ENCODE data around the gene STX1B.
A peak's percentile ranks its signal among the peaks of the same experiment; 100 is the strongest.

The STX1B gene

DNA sequence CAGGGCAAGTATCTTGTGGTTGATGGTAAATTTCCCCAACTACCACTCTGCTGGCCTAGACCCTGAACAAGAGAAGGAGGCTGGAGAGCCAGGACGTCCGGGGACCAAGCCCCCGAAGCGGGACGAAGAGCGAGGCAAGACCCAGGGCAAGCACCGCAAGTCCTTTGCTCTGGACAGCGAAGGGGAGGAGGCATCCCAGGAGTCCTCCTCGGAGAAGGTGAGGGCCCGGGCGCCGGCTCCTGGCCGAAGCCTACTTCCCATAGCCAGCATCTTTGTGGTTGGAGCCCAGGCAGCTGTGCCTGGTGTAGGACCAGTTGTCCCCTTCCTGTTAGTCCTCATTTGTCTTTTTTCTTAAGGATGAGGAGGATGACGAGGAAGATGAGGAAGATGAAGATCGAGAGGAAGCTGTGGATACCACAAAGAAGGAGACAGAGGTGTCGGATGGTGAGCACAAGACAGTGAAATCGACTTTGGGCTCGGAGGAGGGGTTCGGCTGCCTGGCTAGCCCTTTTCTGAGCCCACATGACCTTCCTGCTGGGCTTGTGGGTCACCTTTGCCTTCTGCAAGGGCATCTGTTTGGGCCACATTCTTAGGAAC lies 41.1 kb downstream of the STX1B start:
- H3K4me3 ChIP-seq (ENCODE audit: control insufficient read depth in 1 of 7, extremely low read depth in 1 of 7, insufficient read depth in 4 of 7, low read depth in 2 of 7, low read length in 6 of 7) = no peak overlapping the region
- ChIA-PET POLR2A (interaction anchor here (1.6 kb wide), 1 partner anchor 16 kb away, joined by 3 read pairs; the partner anchor contains the start of gene HSD3B7), CTCF (interaction anchor here (0.7 to 3.2 kb wide), 8 partner anchors 9 to 142 kb away, joined by 3 to 9 read pairs (median 3); partner anchors contain the start of gene HSD3B7)
- H3K27me3 ChIP-seq (replicated peaks in 2 of 5; ENCODE audit: control insufficient read depth in 4 of 5, insufficient read depth in 5 of 5, low read length in 4 of 5) = no peaks in the 10 kb centered on the region
- H3K27ac ChIP-seq (ENCODE audit: insufficient read depth in 1 of 2, low read depth in 1 of 2, low read length in 2 of 2, poor library complexity in 1 of 2, severe bottlenecking in 2 of 2) = no peak overlapping the region
- H3K36me3 ChIP-seq (ENCODE audit: control insufficient read depth in 4 of 4, insufficient read depth in 4 of 4, low read length in 3 of 4) = peaks cover 14 to 84% (median 68%) of the 10 kb centered on the region in 4 experiments
- DNase-seq = no peak
- 97% methylated on average over 16 of the region's 19 CpGs for WGBS (ENCODE audit: insufficient coverage)
- no peaks in the 10 kb centered on the region for H3K4me1 ChIP-seq (ENCODE audit: control extremely low read depth in 1 of 4, control insufficient read depth in 4 of 4, insufficient read depth in 4 of 4, low read length in 3 of 4)
- H3K9me3 ChIP-seq (ENCODE audit: control extremely low read depth in 1 of 5, control insufficient read depth in 4 of 5, insufficient read depth in 2 of 5, low read depth in 1 of 5, low read length in 4 of 5) = no peaks in the 10 kb centered on the region

GRCh38 chr16:30967795-30968194 lies 42.6 kb downstream of the STX1B start:
- Histone ChIP-seq H3K4me1 (ENCODE audit: control extremely low read depth in 1 of 4, control insufficient read depth in 4 of 4, insufficient read depth in 4 of 4, low read length in 3 of 4) (no peaks in the 10 kb centered on the region), H3K27ac (ENCODE audit: insufficient read depth in 1 of 2, low read depth in 1 of 2, low read length in 2 of 2, poor library complexity in 1 of 2, severe bottlenecking in 2 of 2) (peak overlapping the region in 1 of 2 experiments; percentile 9), H3K27me3 (replicated peaks in 2 of 5; ENCODE audit: control insufficient read depth in 4 of 5, insufficient read depth in 5 of 5, low read length in 4 of 5) (no peaks in the 10 kb centered on the region), H3K36me3 (ENCODE audit: control insufficient read depth in 4 of 4, insufficient read depth in 4 of 4, low read length in 3 of 4) (peaks cover 15 to 84% (median 62%) of the 10 kb centered on the region in 4 experiments), H3K4me3 (ENCODE audit: control insufficient read depth in 1 of 7, extremely low read depth in 1 of 7, insufficient read depth in 4 of 7, low read depth in 2 of 7, low read length in 6 of 7) (no peak overlapping the region), H3K9me3 (ENCODE audit: control extremely low read depth in 1 of 5, control insufficient read depth in 4 of 5, insufficient read depth in 2 of 5, low read depth in 1 of 5, low read length in 4 of 5) (no peaks in the 10 kb centered on the region)
- 100% methylated on average over 4 of the region's 4 CpGs for WGBS (ENCODE audit: insufficient coverage)
- POLR2A ChIA-PET = interaction anchor here (0.7 to 1.2 kb wide), 2 partner anchors 10 to 386 kb away, joined by 3 read pairs; partner anchors contain the start of gene SETD1A
- CTCF ChIA-PET = interaction anchor here (1.1 to 3.2 kb wide), 3 partner anchors 13 to 18 kb away, joined by 3 to 9 read pairs (median 4); no protein-coding TSS in a partner anchor
- DNase-seq = no peak

- peaks cover 21 to 84% (median 63%) of the 10 kb centered on the region in 4 experiments for H3K36me3 ChIP-seq (ENCODE audit: control insufficient read depth in 4 of 4, insufficient read depth in 4 of 4, low read length in 3 of 4)
- no peak overlapping the region for H3K27ac ChIP-seq (ENCODE audit: insufficient read depth in 1 of 2, low read depth in 1 of 2, low read length in 2 of 2, poor library complexity in 1 of 2, severe bottlenecking in 2 of 2)
- 95% methylated on average over 18 of the region's 19 CpGs for WGBS (ENCODE audit: insufficient coverage)
These were observed 44.3 kb downstream of the STX1B start for GRCh38 chr16:30966033-30966619.

GRCh38 chr16:30965436-30965835 lies 45.0 kb downstream of the STX1B start:
- DNase-seq = no peak
- POLR2A ChIA-PET = no interaction called here
- CTCF ChIA-PET = interaction anchor here (1.6 to 1.8 kb wide), 2 partner anchors 11 to 133 kb away, joined by 3 to 10 read pairs; no protein-coding TSS in a partner anchor
- Histone ChIP-seq H3K4me3 (ENCODE audit: control insufficient read depth in 1 of 7, extremely low read depth in 1 of 7, insufficient read depth in 4 of 7, low read depth in 2 of 7, low read length in 6 of 7) (no peak overlapping the region), H3K27me3 (replicated peaks in 2 of 5; ENCODE audit: control insufficient read depth in 4 of 5, insufficient read depth in 5 of 5, low read length in 4 of 5) (no peaks in the 10 kb centered on the region), H3K9me3 (ENCODE audit: control extremely low read depth in 1 of 5, control insufficient read depth in 4 of 5, insufficient read depth in 2 of 5, low read depth in 1 of 5, low read length in 4 of 5) (no peaks in the 10 kb centered on the region), H3K36me3 (ENCODE audit: control insufficient read depth in 4 of 4, insufficient read depth in 4 of 4, low read length in 3 of 4) (peaks cover 17 to 84% (median 61%) of the 10 kb centered on the region in 4 experiments), H3K27ac (ENCODE audit: insufficient read depth in 1 of 2, low read depth in 1 of 2, low read length in 2 of 2, poor library complexity in 1 of 2, severe bottlenecking in 2 of 2) (no peak overlapping the region), H3K4me1 (ENCODE audit: control extremely low read depth in 1 of 4, control insufficient read depth in 4 of 4, insufficient read depth in 4 of 4, low read length in 3 of 4) (no peaks in the 10 kb centered on the region)
- 97% methylated on average over 7 of the region's 15 CpGs for WGBS (ENCODE audit: insufficient coverage)

More at GRCh38 chr16:30966033-30966619, 44.3 kb downstream of the STX1B start:
- CTCF ChIA-PET = no interaction called here
- POLR2A ChIA-PET = no interaction called here
- Histone ChIP-seq H3K27me3 (replicated peaks in 2 of 5; ENCODE audit: control insufficient read depth in 4 of 5, insufficient read depth in 5 of 5, low read length in 4 of 5) (no peaks in the 10 kb centered on the region), H3K9me3 (ENCODE audit: control extremely low read depth in 1 of 5, control insufficient read depth in 4 of 5, insufficient read depth in 2 of 5, low read depth in 1 of 5, low read length in 4 of 5) (no peaks in the 10 kb centered on the region), H3K4me3 (ENCODE audit: control insufficient read depth in 1 of 7, extremely low read depth in 1 of 7, insufficient read depth in 4 of 7, low read depth in 2 of 7, low read length in 6 of 7) (no peak overlapping the region), H3K4me1 (ENCODE audit: control extremely low read depth in 1 of 4, control insufficient read depth in 4 of 4, insufficient read depth in 4 of 4, low read length in 3 of 4) (no peaks in the 10 kb centered on the region)
- no peak for DNase-seq

DNA sequence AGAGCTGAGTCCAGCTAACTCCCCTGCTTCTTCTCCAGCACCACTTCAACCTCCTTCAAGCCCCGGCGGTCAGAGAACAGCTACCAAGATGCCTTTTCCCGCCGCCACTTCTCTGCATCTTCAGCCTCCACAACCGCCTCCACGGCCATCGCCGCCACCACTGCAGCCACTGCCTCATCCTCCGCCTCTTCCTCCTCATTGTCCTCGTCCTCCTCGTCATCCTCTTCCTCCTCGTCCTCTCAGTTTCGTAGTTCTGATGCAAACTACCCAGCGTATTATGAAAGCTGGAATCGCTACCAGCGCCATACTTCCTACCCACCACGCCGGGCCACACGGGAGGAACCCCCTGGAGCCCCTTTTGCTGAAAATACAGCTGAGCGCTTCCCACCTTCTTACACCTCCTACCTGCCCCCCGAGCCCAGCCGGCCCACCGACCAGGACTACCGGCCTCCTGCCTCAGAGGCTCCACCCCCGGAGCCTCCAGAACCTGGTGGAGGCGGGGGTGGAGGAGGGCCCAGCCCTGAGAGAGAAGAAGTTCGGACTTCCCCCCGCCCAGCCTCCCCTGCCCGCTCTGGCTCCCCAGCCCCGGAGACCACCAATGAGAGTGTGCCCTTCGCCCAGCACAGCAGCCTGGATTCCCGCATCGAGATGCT lies 45.7 kb downstream of the STX1B start:
- H3K36me3 ChIP-seq (ENCODE audit: control insufficient read depth in 4 of 4, insufficient read depth in 4 of 4, low read length in 3 of 4) = peaks cover 22 to 88% (median 65%) of the 10 kb centered on the region in 4 experiments
- ChIA-PET CTCF (interaction anchor here (1.1 to 1.8 kb wide), 3 partner anchors 8 to 133 kb away, joined by 3 to 10 read pairs (median 4); no protein-coding TSS in a partner anchor), POLR2A (no interaction called here)
- no peaks in the 10 kb centered on the region for H3K27me3 ChIP-seq (replicated peaks in 2 of 5; ENCODE audit: control insufficient read depth in 4 of 5, insufficient read depth in 5 of 5, low read length in 4 of 5)
- whole genome bisulfite sequencing (ENCODE audit: insufficient coverage) = 95% methylated on average over 33 of the region's 33 CpGs
- no peak overlapping the region for H3K27ac ChIP-seq (ENCODE audit: insufficient read depth in 1 of 2, low read depth in 1 of 2, low read length in 2 of 2, poor library complexity in 1 of 2, severe bottlenecking in 2 of 2)
- no peak overlapping the region for H3K4me3 ChIP-seq (ENCODE audit: control insufficient read depth in 1 of 7, extremely low read depth in 1 of 7, insufficient read depth in 4 of 7, low read depth in 2 of 7, low read length in 6 of 7)
- H3K9me3 ChIP-seq (ENCODE audit: control extremely low read depth in 1 of 5, control insufficient read depth in 4 of 5, insufficient read depth in 2 of 5, low read depth in 1 of 5, low read length in 4 of 5) = no peaks in the 10 kb centered on the region
- no peaks in the 10 kb centered on the region for H3K4me1 ChIP-seq (ENCODE audit: control extremely low read depth in 1 of 4, control insufficient read depth in 4 of 4, insufficient read depth in 4 of 4, low read length in 3 of 4)
- DNase-seq = no peak

DNA sequence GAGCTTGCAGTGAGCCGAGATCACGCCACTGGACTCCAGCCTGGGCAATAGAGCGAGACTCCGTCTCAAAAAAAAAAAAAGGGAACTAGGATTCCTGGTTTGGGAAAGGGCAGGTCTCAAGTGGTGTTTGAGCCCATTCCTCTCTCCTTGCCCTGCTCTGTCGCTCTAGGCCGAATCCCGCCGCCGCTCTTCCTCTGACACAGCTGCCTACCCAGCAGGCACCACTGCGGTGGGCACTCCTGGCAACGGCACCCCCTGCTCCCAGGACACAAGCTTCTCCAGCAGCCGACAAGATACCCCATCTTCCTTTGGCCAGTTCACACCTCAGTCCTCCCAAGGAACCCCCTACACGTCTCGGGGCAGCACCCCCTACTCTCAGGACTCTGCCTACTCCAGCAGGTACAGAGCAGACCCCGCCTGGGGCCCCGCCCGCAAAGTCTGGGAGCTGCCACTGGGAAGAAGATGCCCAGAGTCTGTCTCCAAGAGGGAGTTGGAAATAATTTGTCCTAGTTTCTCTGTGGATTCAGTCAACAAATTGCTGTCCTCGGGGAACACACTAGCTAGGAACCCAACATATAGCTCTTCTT lies 46.4 kb downstream of the STX1B start:
- Histone ChIP-seq H3K4me3 (ENCODE audit: control insufficient read depth in 1 of 7, extremely low read depth in 1 of 7, insufficient read depth in 4 of 7, low read depth in 2 of 7, low read length in 6 of 7) (no peak overlapping the region), H3K27me3 (replicated peaks in 2 of 5; ENCODE audit: control insufficient read depth in 4 of 5, insufficient read depth in 5 of 5, low read length in 4 of 5) (no peaks in the 10 kb centered on the region), H3K27ac (ENCODE audit: insufficient read depth in 1 of 2, low read depth in 1 of 2, low read length in 2 of 2, poor library complexity in 1 of 2, severe bottlenecking in 2 of 2) (no peak overlapping the region), H3K36me3 (ENCODE audit: control insufficient read depth in 4 of 4, insufficient read depth in 4 of 4, low read length in 3 of 4) (peaks cover 22 to 87% (median 64%) of the 10 kb centered on the region in 4 experiments), H3K9me3 (ENCODE audit: control extremely low read depth in 1 of 5, control insufficient read depth in 4 of 5, insufficient read depth in 2 of 5, low read depth in 1 of 5, low read length in 4 of 5) (no peaks in the 10 kb centered on the region), H3K4me1 (ENCODE audit: control extremely low read depth in 1 of 4, control insufficient read depth in 4 of 4, insufficient read depth in 4 of 4, low read length in 3 of 4) (peaks cover 0 to 4% (median 4%) of the 10 kb centered on the region in 4 experiments)
- DNase-seq = no peak
- 95% methylated on average over 9 of the region's 18 CpGs for WGBS (ENCODE audit: insufficient coverage)
- POLR2A ChIA-PET = no interaction called here
- CTCF ChIA-PET = interaction anchor here (1.1 to 1.8 kb wide), 3 partner anchors 9 to 134 kb away, joined by 3 to 10 read pairs (median 4); no protein-coding TSS in a partner anchor
